Stimulated activated CD4-positive, alpha-beta T cell treated with anti-CD3 and anti-CD28 coated beads, Interleukin-1b, Interleukin-23, amount 100 ng/mL, for 4 hours (primary cell): Measurements from ENCODE around the gene MRPL16.
"Not testable (repeated sequence)": the region's sequence is repeated elsewhere in the genome, so short reads cannot be mapped to it uniquely, and the experiment has no call there.

Experiments
- DNase-seq, 2 donors: peaks; one replicate each; pipeline ENCODE4 v3.0.0-alpha.2; 2020; ENCODE audit warnings: low read depth in 2 of 2

The MRPL16 gene

GRCh38 chr11:59810189-59810910 is at the start of gene MRPL16:
Gene MRPL16 (minus strand): TSS chr11:59810778. CDS start chr11:59810658, 120 bp downstream.
- peak; percentile 79 to 87 for DNase-seq

DNA sequence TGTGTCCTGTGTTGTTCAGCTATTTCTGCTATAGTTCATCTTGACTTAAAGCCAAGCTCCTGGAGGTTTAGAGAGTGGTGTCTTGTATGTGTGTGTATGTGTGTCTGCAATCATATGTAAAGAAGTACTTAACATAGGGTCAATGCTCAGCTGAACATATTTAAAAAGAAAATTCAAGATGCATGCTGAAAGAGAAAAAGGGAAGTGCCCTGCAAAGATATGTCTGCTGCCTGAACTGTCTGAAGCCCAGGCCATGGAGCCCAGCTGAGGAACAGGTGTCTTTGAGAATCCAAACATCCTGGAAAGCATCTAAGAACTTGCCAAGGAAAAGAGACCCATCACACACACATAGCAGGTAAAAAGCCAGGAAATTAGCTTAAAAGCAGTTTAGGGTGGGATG is 49.1 kb upstream of the MRPL16 start:
- no peak for DNase-seq

DNA sequence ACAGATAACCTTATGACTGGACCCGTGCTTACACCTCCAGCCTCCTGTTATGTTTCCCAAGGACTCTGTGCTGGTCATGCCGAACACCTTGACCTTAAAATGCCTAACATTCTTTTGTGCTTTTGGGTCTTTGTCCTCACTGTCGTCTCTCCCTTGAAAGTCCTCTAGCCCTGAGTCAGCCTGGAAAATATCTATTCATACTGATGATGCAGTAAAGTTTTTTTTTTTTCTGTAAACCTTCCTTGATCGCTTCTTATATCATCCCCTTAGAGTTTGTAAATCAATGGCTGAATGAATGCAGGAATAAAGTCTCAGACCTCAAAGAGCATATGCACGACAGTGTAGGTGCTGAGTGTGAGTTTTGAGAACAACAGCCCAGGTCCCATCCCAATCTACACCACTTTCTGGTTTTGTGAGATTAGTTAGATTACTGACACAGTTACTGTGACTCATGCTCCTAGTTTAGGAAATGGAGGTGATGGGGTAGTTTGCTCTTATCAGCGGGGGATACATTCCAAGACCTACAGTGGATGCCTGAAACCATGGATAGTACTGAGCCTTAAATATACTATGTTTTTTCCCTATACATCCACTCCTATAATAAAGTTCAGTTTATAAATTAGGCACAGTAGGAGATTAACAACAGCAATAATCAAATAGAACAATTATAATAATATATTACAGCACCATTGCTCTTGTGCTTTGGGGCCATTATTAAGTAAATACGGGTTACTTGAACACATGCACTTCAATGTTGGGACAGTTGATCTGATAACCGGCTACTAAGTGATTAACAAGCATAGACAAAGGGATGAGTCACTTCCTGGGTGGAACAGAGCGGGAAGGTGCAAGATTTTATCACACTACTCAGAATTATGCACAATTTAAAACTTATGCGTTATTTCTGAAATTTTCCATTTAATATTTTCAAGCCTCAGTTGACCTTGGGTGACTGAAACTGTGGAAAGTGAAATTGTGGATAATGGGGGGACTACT is 47.2 kb upstream of the MRPL16 start:
- DNase-seq: no peak

DNA sequence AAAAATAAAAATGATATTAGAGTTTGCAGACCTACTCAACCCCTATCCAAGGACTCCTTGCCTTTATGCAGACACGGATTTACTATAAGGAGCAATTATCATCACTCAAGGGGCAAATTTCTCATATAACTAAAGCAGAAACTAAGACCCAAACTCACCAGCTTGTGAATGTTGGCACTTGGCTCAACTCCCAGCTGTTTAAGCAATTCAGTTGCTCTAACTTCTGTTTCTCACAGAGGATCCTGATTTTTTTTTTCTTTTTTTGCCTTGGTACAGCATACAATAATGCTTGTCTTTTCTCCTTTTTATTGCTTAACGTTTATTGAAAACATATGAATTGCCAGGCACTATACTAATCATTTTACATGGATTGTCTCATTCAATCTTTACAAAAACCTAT is 44.3 kb upstream of the MRPL16 start:
- DNase-seq: no peak

- DNase-seq: not testable (repeated sequence)
Measured at GRCh38 chr11:59851416-59851815, 40.8 kb upstream of the MRPL16 start.

- not testable (repeated sequence) for DNase-seq
Measured at GRCh38 chr11:59849551-59849950, 39.0 kb upstream of the MRPL16 start.

GRCh38 chr11:59849129-59849528 is 38.6 kb upstream of the MRPL16 start:
- no peak for DNase-seq

DNA sequence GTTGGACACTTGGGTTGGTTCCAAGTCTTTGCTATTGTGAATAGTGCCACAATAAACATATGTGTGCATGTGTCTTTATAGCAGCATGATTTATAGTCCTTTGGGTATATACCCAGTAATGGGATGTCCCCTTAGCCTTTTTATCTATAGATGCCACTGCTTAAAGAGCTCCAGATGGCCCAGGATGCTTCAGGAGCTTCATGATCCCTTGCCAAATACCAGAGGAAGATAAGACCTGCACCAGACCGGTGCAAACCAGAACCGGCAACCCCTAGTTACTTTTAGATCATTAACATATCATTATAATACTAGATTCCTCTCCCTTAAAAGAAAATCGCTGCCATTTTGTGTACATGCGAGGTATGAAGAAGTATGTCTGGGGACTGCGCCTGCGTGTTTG is 37.9 kb upstream of the MRPL16 start:
- not testable (repeated sequence) for DNase-seq

DNA sequence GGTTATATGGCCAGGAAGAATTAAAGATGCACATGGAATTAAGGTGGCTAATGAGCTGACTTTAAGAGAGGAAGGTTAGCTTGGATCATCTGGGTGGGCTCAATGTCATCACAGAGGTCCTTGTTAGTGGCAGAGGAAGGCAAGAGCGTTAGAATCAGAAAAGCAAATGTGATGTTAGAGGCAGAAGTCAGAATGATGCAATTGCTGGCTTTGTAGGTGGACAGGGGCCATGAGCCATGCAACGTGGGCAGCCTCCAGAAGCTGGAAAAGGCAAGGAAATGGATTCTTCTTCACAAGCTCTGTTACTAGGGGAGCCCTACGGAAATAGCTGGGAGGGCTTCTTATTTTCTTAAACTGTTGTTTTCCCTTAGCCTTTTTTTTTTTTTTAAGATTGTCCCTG is 37.0 kb upstream of the MRPL16 start:
- no peak for DNase-seq

DNA sequence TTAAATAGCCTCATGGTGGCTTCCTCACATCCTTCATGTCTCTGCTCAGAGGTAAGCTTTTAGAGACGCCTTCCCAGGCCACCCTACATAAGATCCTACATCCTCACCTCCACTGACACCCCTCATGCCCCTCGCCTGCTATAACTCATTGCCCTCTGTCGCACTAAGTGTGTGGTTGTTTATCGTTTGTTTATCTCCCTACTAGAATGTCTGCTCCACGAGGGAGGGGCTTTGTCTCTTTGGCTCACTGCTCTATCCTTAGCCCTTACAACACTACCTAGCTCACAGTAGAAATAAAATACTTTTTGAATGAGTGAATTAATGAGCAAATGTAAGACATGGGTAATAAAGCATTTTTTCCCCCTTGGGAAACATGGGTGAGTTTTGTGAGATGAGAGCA is 36.0 kb upstream of the MRPL16 start:
- no peak for DNase-seq

GRCh38 chr11:59845399-59845798 is 34.8 kb upstream of the MRPL16 start, which contains the start of gene CBLIF:
Gene CBLIF (minus strand): TSS chr11:59845499. CDS start chr11:59845453, 46 bp downstream.
- DNase-seq: no peak

GRCh38 chr11:59842316-59842715 is 31.7 kb upstream of the MRPL16 start:
- DNase-seq: no peak

- DNase-seq: no peak
Measured at GRCh38 chr11:59841514-59841913, 30.9 kb upstream of the MRPL16 start.

DNA sequence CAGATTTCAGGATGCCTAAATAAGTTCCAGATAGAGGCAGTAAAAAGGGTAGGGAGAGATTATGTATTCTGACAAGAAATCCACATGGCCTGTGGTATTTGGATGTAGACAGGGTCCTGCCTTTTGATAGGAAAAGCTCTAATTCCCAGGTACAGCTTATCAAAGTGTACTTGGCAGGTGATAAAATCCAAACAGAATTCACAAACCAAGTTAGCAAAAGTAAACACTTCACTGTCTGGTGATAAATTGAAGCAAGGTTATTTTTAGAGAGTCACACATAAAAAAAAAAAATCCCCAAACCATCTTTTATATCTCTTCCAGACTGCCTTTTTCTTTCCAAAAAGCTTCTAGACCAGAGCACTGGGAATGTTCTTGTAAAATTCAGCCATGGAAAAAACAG is 29.0 kb upstream of the MRPL16 start:
- DNase-seq: no peak

DNA sequence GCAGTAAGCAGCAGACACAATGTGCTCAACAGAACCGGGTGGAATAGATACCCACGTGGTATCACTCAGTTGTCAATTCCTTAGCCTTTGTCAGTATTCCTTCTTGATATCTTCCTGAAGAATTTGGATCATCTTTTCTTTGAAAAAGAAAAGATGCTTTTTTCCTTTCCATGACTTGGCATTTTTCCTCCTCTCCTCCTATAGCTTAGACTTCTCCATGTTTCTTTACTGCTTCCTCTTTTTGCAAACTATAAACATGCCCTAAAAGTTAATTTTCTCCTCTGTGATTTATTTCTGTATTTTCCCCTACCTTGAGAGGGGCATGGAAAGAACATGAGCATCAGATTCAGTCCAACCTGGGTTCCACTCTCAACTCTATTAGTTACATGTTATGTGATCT is 23.0 kb upstream of the MRPL16 start:
- no peak for DNase-seq

DNA sequence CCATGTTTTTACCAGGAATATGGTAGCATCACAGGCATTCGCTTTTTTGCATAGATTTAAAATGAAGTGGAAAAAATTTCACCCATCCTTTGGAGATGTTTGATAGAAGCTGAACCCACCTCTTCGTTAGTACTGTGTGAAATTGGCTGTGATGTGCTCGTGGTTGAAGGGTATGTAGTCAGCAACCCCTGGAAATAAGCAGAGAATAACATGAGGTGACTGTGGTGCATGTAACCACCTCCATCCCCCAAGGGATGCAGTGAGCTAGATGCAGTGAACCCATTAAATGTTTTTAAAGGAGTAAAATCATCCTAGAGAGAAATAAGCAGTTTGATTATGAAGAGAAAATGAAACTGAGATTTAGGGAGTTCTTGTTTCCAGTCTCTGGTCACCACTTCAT is 18.8 kb upstream of the MRPL16 start:
- no peak for DNase-seq

DNA sequence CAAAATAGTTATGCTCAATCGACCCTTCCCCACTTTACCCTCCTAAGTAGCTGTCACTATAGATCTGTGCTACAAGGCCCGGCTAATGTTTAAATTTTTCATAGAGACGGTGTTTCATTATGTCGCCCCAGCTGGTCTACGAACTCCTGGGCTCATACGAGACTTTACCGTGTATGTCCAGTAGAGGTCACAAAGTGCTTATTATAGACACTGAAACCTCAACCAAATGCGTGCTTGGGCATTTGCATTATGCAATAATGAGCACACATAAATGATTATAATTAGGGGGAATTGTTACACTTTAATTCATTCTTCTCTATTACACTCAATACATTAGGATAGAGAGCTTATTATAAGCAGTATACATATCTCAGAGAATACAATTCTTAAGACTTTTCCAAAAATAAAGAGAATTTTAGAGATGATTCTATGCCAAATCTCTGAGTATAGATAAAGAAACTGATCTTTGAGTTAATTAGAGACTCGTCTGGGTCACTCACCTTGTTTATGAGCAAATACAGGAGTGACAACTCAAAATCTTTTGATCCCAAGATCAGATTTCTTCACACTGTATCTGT is 12.5 kb upstream of the MRPL16 start:
- peak in 1 of 2 donors; percentile 9 for DNase-seq

DNA sequence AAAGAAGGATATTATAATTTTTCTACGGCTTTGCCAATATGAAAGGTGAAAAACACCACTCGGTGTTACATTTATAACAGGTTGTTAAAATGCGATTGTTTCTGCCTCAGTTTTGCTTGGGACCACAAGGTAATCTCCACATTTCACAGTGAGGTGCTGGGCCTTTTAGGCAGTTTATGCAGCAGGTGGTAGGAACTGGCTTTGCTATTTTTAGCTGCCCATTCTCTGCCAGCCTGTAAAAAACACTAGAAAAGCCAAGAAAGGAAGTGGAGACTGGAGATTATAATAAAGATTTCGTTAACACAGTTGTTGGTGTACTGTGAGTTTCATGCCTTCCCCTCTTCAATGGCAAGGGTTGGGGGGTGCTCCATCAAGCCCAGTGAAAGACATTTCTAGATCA is 8.0 kb upstream of the MRPL16 start:
- DNase-seq: no peak

DNA sequence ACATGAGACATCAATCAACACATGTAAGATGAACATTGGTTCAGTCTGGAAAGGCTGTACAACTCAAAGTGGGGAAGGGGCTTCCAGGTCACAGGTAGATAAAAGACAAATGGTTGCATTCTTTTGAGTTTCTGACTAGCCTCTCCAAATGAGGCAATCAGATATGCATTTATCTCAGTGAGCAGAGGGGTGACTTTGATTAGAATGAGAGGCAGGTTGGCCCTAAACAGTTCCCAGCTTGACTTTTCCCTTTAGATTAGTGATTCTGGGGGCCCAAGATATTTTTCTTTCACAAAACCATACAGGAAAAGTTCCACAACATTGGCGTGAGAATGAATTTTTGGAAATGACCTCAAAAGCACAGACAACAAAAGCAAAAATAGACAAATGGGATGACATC is 5.9 kb upstream of the MRPL16 start:
- not testable (repeated sequence) for DNase-seq

DNA sequence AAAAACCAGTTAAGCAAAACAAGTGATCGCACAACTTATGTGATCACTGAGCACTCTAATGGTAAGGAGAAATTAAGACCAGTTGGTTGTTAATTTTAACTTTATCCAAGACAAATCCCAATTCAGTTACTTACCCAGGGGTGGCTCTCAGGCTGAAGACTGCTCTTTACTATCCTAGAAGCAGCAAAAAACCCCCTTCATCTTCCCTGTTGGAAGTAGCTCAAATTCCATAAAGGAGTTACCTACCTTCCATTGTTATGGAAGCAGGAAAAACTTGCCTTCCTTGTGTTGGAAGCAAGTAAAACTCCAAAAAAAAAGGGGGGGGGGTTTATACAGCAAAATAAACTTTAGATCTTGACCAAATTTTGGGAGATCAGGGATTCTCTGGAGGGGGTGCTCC is 5.2 kb upstream of the MRPL16 start:
- DNase-seq: no peak

GRCh38 chr11:59814021-59814420 is 3.4 kb upstream of the MRPL16 start:
- DNase-seq: no peak

- DNase-seq: no peak
Measured at GRCh38 chr11:59813364-59813763, 2.8 kb upstream of the MRPL16 start.
